Breast epithelium (tissue), 4 donors: Measurements from ENCODE around the gene KLRC4. TPM values are rescaled to one million over a fixed set of nuclear protein-coding genes. Genes with fewer than 3 reads are reported as not detected.
"Not testable (repeated sequence)": the region's sequence is repeated elsewhere in the genome, so short reads cannot be mapped to it uniquely, and the experiment has no call there.

Experiments used
- DNase-seq, 2 donors: peaks; one replicate each; pipeline ENCODE4 v3.0.0-alpha.2; 2019; ENCODE audit warnings: low spot score in 2 of 2
- H3K27ac ChIP-seq, 2 donors: fragments of 200-600 bp; sonication (generic) in 1 of 2; one replicate each; pipeline ENCODE4 v1.5.1; 2016 to 2019; ENCODE audit warnings: mild to moderate bottlenecking in 1 of 2
- H3K27me3 ChIP-seq, 2 donors: fragments of 200-600 bp; sonication (generic) in 1 of 2; one replicate each; pipeline versions ENCODE4 v1.5.1 to v1.6.0; 2017 to 2019; ENCODE audit warnings: control low read depth in 1 of 2, mild to moderate bottlenecking in 1 of 2
- H3K36me3 ChIP-seq: fragments of 200-600 bp; one replicate; pipeline ENCODE4 v1.5.1; 2019
- H3K4me1 ChIP-seq, 2 donors: fragments of 200-600 bp; sonication (generic); one replicate each; pipeline ENCODE4 v1.5.1; 2016 to 2019; ENCODE audit warnings: control low read depth in 1 of 2
- H3K4me3 ChIP-seq, 3 donors: fragments of 200-600 bp; sonication (generic); 1 replicate in 2 of 3; 2 replicates in 1 of 3; pipeline ENCODE4 v1.5.1; 2016 to 2019; ENCODE audit warnings: mild to moderate bottlenecking in 3 of 3, moderate library complexity in 2 of 3
- H3K9me3 ChIP-seq, 2 donors: fragments of 200-600 bp; sonication (generic) in 1 of 2; one replicate each; pipeline ENCODE4 v1.5.1; 2016 to 2019; ENCODE audit warnings: control low read depth in 1 of 2
- CTCF ChIP-seq, 3 donors: fragments of 450-650 bp; IDR thresholded peaks; one replicate each; pipeline ENCODE4 v1.5.1; 2016 to 2017; ENCODE audit warnings: antibody characterized with exemption in 3 of 3, mild to moderate bottlenecking in 3 of 3, moderate library complexity in 3 of 3
- POLR2A ChIP-seq: fragments of 450-650 bp; IDR thresholded peaks from one replicate; pipeline ENCODE4 v1.6.1; 2016; ENCODE audit warnings: antibody characterized with exemption, mild to moderate bottlenecking, moderate library complexity
- POLR2AphosphoS5 ChIP-seq, 3 donors: sonication (generic); formaldehyde crosslinking; IDR thresholded peaks; one replicate each; pipeline ENCODE4 v1.6.1; 2017; ENCODE audit warnings: antibody characterized with exemption in 3 of 3
- intact Hi-C: fragments of 100-400 bp; cut with DNase I; formaldehyde crosslinking; loops from one replicate; pipeline ENCODE4 v1.15.1; 2023; ENCODE audit warnings: low total_unique reads
- total RNA-seq, 3 donors: library from RNA; depleted of rRNA; stranded (reverse); fragments of >200 nt; gene quantifications; one replicate each; pipeline ENCODE4 v1.1.0, GENCODE V29; 2016

KLRC4 gene
- total RNA-seq, 3 donors from 2014 or later: 0.66 to 1.5 TPM; not detected in 1

- DNase-seq: no peak
Observed at GRCh38 chr12:10453156-10453555, 43.6 kb upstream of the KLRC4 start, which contains the start of gene KLRC1. TSS of gene KLRC1 (minus strand) at chr12:10453377. CDS start at chr12:10451156, 2,221 bp downstream.

DNA sequence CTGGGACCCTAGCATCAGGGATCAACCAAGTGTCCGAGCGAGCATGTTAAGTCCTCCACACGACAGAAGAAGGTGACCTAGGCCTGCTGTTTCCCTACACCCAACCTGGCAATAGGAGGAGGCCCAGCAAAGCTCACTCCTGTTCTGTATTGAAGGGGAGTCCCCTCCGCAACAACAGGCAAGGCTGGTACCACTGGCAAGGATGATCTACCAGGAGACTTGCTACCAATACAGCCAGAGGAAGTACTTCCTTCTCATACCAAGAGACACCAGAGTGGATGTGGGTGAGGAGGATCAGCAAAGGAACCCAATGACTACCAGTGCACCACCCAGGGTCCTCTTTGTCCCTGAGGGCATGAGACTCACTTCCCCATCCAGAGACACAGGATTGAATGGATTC lies 38.7 kb upstream of the KLRC4 start:
- Histone ChIP-seq H3K4me3 (no peak overlapping the region), H3K27me3 (no peaks in the 10 kb centered on the region), H3K36me3 (no peaks in the 10 kb centered on the region), H3K27ac (no peak overlapping the region), H3K9me3 (no peaks in the 10 kb centered on the region), H3K4me1 (no peaks in the 10 kb centered on the region)
- TF ChIP-seq CTCF (IDR thresholded peaks at IDR 0.05): no peak
- TF ChIP-seq POLR2AphosphoS5 (IDR thresholded peaks at IDR 0.05): no peak
- no peak for TF ChIP-seq POLR2A
- DNase-seq: no peak
- intact Hi-C loops: no loop called here

More at GRCh38 chr12:10453156-10453555, 43.6 kb upstream of the KLRC4 start, which contains the start of gene KLRC1:
- no peak within 1 kb of the TSS for H3K27ac ChIP-seq
- H3K36me3 ChIP-seq: no peaks in the 10 kb centered on the region
- peaks cover 9 to 18% of the 10 kb centered on the region in 2 donors for H3K9me3 ChIP-seq
- intact Hi-C loops: no loop called here
- TF ChIP-seq POLR2AphosphoS5 (IDR thresholded peaks at IDR 0.05) (no peak), POLR2A (no peak), CTCF (IDR thresholded peaks at IDR 0.05) (no peak)
- no peaks in the 10 kb centered on the region for H3K4me1 ChIP-seq
- no peaks in the 10 kb centered on the region for H3K27me3 ChIP-seq
- no peak within 1 kb of the TSS for H3K4me3 ChIP-seq

DNA sequence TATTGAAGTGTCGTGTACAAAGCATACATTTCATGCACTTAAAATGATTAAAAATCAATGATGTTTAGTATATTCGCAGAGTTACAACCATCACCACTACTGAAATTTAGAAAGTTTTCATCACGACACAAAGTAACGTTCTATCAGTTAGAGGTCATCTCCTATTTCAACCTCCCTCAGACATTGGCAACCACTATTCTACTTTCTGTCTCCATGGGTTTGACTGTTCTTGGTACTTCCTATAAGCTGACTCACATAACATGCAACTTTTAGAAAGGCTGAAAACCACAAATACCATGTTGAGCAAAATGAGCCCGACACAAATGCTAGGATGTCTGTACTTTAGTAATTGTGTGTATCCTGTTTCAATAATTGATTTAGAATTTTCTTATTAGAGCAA lies 36.5 kb upstream of the KLRC4 start:
- H3K4me1 ChIP-seq, H3K9me3 ChIP-seq, H3K27ac ChIP-seq, intact Hi-C loops, H3K27me3 ChIP-seq, H3K4me3 ChIP-seq, H3K36me3 ChIP-seq, DNase-seq: not testable (repeated sequence)

GRCh38 chr12:10441144-10441543 lies 31.6 kb upstream of the KLRC4 start:
- H3K27ac ChIP-seq, H3K4me1 ChIP-seq, H3K4me3 ChIP-seq, H3K27me3 ChIP-seq, H3K9me3 ChIP-seq, H3K36me3 ChIP-seq, DNase-seq, intact Hi-C loops: not testable (repeated sequence)

GRCh38 chr12:10439608-10440274 lies 30.2 kb upstream of the KLRC4 start:
- H3K4me1 ChIP-seq, H3K9me3 ChIP-seq, H3K27me3 ChIP-seq, H3K4me3 ChIP-seq, intact Hi-C loops, H3K27ac ChIP-seq, H3K36me3 ChIP-seq, DNase-seq: not testable (repeated sequence)

- not testable (repeated sequence) for H3K9me3 ChIP-seq, H3K27ac ChIP-seq
Observed at GRCh38 chr12:10437601-10438000, 28.0 kb upstream of the KLRC4 start.

GRCh38 chr12:10435816-10436215 lies 26.3 kb upstream of the KLRC4 start, which contains the start of gene KLRC2:
TSS of gene KLRC2 (minus strand) at chr12:10436010. CDS start at chr12:10435986, 24 bp downstream.
- H3K4me1 ChIP-seq, DNase-seq, H3K36me3 ChIP-seq, intact Hi-C loops, H3K4me3 ChIP-seq, H3K9me3 ChIP-seq, H3K27ac ChIP-seq, H3K27me3 ChIP-seq: not testable (repeated sequence)

More at GRCh38 chr12:10437601-10438000, 28.0 kb upstream of the KLRC4 start:
- intact Hi-C loops, H3K36me3 ChIP-seq, DNase-seq, H3K4me1 ChIP-seq, H3K4me3 ChIP-seq, H3K27me3 ChIP-seq: not testable (repeated sequence)

- H3K27ac ChIP-seq, H3K4me3 ChIP-seq, H3K9me3 ChIP-seq, H3K36me3 ChIP-seq, DNase-seq, H3K4me1 ChIP-seq, intact Hi-C loops, H3K27me3 ChIP-seq: not testable (repeated sequence)
Observed at GRCh38 chr12:10430623-10431022, 21.1 kb upstream of the KLRC4 start.

DNA sequence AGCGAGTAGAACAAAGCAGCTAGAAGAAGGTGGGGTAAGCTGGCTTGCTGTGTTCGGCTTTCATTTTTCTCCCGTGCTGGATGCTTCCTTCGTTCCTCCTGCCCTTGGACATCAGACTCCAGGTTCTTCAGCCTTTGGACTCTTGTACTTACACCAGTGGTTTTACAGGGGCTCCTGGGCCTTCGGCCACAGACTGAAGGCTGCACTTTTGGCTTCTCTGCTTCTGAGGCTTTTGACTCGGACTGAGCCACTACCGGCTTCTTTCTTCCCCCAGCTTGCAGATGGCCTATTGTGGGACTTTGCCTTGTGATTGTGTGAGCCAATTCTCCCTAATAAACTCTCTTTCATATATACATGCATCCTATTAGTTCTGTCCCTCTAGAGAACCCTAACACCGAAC lies 16.4 kb upstream of the KLRC4 start:
- H3K36me3 ChIP-seq, H3K27me3 ChIP-seq, H3K4me3 ChIP-seq, H3K4me1 ChIP-seq, H3K9me3 ChIP-seq, intact Hi-C loops, DNase-seq, H3K27ac ChIP-seq: not testable (repeated sequence)

DNA sequence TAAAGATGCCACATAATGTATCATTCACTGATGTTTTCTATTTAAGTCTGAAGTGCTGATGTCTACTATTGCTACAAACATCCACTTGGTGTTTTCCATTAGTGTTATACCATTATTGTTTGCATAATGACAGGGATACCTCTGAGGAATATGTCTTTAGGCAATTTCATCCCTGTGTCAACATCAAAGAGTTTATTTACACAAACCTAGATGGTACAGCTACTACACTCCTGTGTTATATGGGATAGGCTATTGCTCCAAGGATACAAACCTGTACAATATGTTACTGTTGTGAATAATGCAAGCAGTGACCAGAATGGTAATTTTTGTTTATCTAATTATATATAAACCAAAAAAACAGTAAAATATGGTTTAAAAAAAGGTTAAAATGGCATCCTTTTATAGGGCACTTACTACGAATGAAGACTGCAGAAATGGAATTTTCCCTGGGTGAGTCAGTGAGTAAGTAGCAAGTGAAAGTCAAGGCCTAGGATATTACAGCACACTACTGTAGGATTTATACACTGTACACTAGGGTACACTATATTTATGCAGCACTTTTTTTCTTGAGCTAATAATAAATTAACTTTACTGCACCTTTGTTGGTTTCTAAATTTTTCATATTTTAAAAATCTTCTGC lies 14.8 kb upstream of the KLRC4 start:
- H3K4me3 ChIP-seq, H3K9me3 ChIP-seq, H3K27me3 ChIP-seq, intact Hi-C loops, H3K36me3 ChIP-seq, DNase-seq, H3K4me1 ChIP-seq, H3K27ac ChIP-seq: not testable (repeated sequence)

DNA sequence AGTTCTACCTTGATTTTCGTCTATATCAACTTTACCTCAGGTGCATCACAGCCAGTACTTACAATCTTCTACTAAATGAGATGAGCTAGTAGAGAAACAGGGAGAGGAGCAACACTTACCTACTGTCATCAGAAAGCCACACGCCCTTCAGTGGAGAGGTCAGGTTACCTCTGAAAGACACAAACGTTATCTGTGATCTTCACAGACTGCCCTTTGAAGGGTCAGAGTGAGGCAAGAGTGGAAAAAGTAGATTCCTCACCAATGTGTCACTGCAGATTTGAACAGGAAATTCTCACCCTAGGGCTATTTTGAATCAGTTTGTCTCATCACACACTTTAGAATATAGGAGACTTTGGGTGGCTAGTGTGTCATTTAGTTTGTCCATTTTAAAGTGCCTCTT lies 12.6 kb upstream of the KLRC4 start:
- DNase-seq, intact Hi-C loops, H3K4me1 ChIP-seq, H3K9me3 ChIP-seq, H3K27me3 ChIP-seq, H3K4me3 ChIP-seq, H3K36me3 ChIP-seq, H3K27ac ChIP-seq: not testable (repeated sequence)
